Left colon (tissue), 2 donors: Measurements from ENCODE around the gene FHIT. TPM values are rescaled to one million over a fixed set of nuclear protein-coding genes. Genes with fewer than 3 reads are reported as not detected.

Experiments
- ATAC-seq: fragments of 200-7000 bp; cut with Tn5 transposase; one replicate; pipeline ENCODE4 v1.9.1; 2020; ENCODE audit warnings: mild to moderate bottlenecking, moderate library complexity
- DNase-seq, 2 donors: peaks; one replicate each; pipeline ENCODE4 v3.0.0-alpha.2; 2020
- intact Hi-C, 2 donors: fragments of 100-400 bp; cut with DNase I in 1 of 2; cut with micrococcal nuclease in 1 of 2; formaldehyde crosslinking; loops; one replicate each; pipeline versions ENCODE4 v1.11.2 to v1.14.0; 2022; cut with DNase I, micrococcal nuclease
- total RNA-seq, 2 donors: library from RNA; stranded (reverse); fragmentation: NEBNext Ultra II Directional; extraction: Animal tissue kit (Norgen Biotek cat#: 25700); gene quantifications; one replicate each; pipeline ENCODE4 v1.2.1, GENCODE V29; 2021
- donor health status: DM: no; HTN: no; CAD: no.
- donor health status: DM: yes; HTN: yes; CAD: no.

The FHIT gene
- total RNA-seq, 2 donors from 2014 or later, result 14.5 to 17.2 TPM

- no peak for ATAC-seq
- no peak for DNase-seq
These were observed 1063.9 kb downstream of the FHIT start for GRCh38 chr3:60187343-60187742.

GRCh38 chr3:60186359-60186758 is 1064.9 kb downstream of the FHIT start:
- ATAC-seq, result no peak
- intact Hi-C loops, result no loop called here
- DNase-seq, result no peak

More at GRCh38 chr3:60187343-60187742, 1063.9 kb downstream of the FHIT start:
- intact Hi-C loops, result no loop called here

GRCh38 chr3:60185161-60185560 is 1066.1 kb downstream of the FHIT start:
- DNase-seq (no peak), ATAC-seq (no peak)
- intact Hi-C loops, result no loop called here

GRCh38 chr3:60182697-60183096 is 1068.6 kb downstream of the FHIT start:
- intact Hi-C loops, result no loop called here
- DNase-seq (no peak), ATAC-seq (no peak)

DNA sequence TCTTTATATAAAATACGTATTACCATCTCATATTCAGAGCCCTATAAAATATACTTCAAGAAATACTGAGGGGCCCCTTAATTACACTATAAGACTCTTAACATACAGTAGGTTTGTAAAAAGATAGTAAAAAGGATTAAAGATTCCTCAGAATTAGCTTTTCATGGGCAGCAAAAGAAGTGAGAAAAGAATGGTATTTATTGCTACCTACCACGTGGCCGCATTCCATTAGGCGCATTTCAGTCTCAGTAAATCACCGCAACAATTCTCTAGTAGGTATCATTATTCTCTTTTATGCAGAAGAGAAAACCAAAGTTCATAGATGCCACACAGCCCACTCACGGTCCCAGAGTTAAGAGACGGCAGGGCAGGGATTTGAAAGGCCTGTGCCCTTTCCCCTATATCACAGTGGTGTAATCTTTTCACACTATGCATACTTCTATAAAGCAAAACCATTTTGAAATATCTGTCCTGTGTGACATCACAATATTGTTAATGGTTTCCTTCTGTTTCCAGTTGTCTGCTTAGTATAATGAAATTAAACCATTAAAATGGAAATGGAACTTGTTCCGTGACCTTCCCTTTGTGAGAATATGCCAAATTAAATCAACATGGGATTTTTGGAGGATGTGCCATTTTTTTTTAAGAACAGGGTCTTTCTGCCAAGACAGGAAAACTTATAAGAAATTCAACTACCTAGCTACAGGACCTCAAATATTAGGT is 1072.2 kb downstream of the FHIT start:
- DNase-seq (no peak), ATAC-seq (no peak)
- intact Hi-C loops, result no loop called here

- intact Hi-C loops, result no loop called here
- no peak for DNase-seq
- no peak for ATAC-seq
These were observed 1073.5 kb downstream of the FHIT start for GRCh38 chr3:60177726-60178125.

DNA sequence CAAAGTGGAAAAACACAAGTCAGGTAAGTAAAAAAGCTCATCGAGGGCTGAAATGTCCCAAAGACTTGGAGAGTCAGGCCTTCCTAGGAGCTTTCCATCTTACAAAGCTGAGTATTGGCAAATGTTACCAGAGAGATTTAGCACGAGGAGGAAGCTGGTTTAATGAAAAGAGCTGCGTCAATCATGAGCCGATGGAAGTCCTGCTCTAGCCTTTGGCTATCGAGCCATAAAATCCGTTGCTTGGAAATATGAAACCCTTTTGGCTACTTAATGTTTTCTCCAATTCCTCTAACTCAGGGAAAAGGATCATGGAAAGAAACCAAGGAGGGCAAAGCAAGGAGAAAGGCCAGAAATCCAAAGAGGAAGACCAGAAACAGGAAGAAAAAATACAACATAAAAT is 1074.6 kb downstream of the FHIT start:
- DNase-seq, result no peak
- intact Hi-C loops, result no loop called here
- ATAC-seq, result no peak

DNA sequence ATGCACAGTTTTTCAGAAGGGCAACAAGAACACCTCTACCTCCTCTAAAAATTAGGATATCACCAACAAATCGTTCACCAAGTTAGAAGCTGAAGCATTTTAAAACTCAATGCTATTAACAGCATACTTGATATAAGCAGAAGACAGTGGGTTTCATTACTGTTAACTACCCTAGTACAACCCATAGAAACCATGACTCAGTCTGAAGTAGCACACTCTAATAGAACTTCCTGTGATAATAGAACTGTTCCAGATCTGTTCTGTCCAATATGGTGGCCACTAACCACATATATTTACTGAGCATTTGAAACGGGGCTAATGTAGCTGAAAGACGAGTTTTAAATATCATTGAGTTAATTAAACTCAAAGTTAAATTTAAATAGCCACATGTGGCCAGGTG is 1075.6 kb downstream of the FHIT start:
- DNase-seq (no peak), ATAC-seq (no peak)
- intact Hi-C loops, result no loop called here

- no peak for ATAC-seq
- DNase-seq, result no peak
- intact Hi-C loops, result no loop called here
These were observed 1081.5 kb downstream of the FHIT start for GRCh38 chr3:60169755-60170154.

DNA sequence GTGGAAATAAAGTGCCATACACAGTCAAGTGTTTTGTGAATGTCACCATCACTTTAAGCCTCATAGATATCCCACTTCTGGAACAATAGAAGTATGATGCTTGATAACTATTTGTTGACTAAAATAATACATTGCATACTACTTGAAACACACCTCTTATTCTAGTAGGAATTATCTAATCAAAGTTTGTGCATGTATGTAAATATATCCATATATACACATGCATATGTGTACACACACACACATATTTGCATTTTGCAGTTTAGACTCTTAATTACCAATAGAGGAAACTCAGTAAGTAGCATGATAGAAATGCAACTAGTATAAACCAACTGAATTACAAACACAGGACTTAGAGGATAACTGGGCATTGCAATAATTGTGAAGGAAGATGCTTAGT is 1084.1 kb downstream of the FHIT start:
- intact Hi-C loops, result no loop called here
- no peak for ATAC-seq
- DNase-seq, result no peak

DNA sequence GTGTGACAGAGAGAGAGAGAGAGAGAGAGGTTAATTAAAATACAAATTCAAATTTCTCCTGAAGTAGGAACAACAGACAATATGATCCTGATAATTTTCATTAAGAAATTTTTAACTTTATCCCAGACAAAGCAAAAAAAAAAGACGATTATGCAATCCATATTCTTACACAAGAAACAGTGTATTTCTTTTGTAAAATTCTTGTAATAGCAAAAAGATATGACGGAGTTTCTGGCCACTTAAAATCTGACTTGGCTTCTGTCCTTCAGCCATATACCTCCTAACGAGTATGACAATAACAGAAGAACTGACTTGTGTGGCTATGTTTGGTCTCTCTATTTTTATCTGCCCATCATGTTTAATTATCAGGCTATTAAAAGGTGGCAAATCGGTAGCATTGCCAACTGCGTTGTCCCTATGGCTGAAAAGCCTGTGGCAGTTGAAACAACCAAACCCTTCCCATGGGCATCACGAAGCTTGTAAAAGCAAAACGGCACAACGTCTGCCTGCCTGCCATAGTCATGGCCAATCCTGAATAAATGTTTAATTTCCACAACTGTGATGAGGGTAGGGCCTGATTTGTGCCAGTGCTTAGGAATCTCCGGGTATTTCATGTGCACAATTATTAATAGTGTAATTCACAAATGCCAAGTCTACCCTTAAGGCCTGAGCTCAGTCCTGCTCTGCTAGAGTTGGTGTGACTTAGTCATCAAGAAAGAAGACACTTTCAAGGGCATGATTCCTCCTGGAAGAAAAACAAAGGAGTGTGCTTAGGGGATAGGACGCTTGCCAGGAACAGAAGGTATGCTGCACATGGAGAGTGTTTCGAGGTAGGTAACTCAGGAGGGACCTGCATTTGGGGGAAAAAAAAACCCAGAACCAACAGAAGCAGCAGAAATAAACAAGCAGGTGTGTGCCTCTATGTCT is 1090.2 kb downstream of the FHIT start:
- DNase-seq, result no peak
- intact Hi-C loops, result no loop called here
- ATAC-seq, result no peak

DNA sequence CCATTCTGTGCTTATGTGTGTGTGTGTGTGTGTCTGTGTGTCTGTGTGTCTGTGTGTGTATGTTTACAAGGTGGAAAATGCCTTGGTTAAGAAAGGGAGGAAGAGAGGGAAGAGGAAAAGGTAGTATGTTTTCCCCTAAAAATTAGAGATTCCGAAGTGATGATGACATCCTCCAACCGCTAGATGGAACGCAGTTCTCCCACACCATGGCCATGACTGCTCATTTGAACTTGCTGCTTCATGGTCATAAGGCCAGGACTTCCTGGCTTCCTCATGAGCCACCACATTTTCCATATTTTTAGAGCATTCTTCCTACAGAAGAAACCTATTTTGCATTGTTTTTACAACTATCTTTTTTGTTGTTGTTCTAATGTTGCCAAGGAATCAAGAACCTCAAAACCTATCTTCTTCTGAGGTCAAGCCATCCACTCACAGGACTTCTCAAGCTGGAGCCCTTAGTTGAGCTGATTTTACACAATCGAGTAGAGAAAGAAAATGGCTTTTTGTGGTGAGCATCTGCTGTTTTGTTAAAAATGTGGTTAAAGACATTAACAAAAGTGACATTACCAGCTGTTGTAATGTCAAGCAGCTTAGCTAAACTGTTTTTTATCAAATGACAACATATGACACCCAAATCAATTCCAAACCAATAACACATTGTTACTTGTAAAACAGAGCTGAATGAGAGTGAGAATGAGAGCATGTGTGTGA is 1091.0 kb downstream of the FHIT start:
- DNase-seq (no peak), ATAC-seq (no peak)
- intact Hi-C loops, result no loop called here

GRCh38 chr3:60158035-60158434 is 1093.2 kb downstream of the FHIT start:
- no peak for DNase-seq
- no peak for ATAC-seq
- intact Hi-C loops, result no loop called here

- DNase-seq (no peak), ATAC-seq (no peak)
- intact Hi-C loops, result no loop called here
These were observed 1097.2 kb downstream of the FHIT start for GRCh38 chr3:60154011-60154410.

GRCh38 chr3:60153221-60153999 is 1097.8 kb downstream of the FHIT start:
- ATAC-seq (no peak), DNase-seq (no peak)
- intact Hi-C loops, result no loop called here

DNA sequence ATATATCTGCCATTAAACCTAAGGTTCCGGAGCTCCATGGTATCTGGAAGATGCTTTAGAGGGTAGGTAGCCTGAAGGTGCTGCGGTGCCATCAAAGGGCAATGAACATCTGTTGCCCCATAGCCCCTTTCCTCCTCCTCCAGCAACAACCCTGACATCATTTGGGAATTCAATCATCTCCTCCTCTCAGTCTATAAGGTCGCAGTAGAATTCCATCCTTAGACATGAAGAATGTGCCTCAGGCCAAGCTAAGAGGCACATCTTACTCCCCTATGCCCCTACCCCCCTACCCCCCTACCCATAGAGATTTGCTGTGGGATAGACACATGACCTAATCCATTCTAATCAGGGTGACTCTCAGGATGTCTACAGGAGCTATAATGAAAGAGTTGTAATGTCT is 1101.8 kb downstream of the FHIT start:
- DNase-seq (no peak), ATAC-seq (no peak)

DNA sequence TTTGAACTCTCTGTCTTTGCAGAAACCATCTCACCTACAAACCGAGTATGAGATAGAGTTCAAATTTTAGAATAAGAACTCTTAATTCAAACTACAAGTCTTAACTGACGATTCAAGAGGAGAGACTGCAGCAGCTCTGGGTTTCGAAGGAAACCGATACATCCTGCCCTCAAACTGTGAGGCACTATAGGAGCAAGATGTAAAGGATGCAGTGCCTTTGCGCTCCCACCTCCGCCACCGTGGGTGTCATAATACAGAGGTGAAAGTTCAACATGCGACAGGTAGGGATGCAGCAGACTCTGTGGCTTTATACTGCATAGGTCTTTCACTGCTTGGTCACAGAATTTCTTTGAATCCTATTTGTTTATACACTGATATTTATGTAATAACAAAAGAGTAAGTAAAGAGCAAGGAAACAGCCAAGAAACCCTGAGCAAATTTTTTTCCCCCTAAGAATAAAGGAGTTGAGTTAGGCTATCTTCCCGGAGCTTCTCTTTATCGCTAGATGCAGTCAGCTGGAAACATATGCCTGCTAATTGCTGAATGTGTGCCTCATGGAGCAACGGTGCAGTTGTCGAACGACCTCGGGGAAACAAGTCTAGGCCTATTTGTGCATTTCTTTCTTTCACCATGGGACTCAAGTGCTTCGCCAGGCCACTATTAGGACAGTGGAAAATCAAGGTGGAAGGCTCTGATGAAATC is 1103.9 kb downstream of the FHIT start:
- ATAC-seq (no peak), DNase-seq (no peak)
- intact Hi-C loops, result no loop called here

More for the DNA sequence above, 1101.8 kb downstream of the FHIT start:
- intact Hi-C loops, result no loop called here

- no peak for ATAC-seq
- DNase-seq, result no peak
- intact Hi-C loops, result no loop called here
These were observed 1105.1 kb downstream of the FHIT start for GRCh38 chr3:60146121-60146520.
